Common myeloid progenitor, CD34-positive (primary cell): ENCODE results near the gene DYNLT3.

Experiments used
- CTCF ChIA-PET: fragments of 350-600 bp; sonication (Branson Sonifier 250); formaldehyde crosslinking; loops from one replicate; lab custom pipeline; 2021; ENCODE audit warnings: antibody characterized with exemption; lab: Charles Lee
- POLR2A ChIA-PET: fragments of 350-600 bp; sonication (Branson Sonifier 250); formaldehyde crosslinking; loops from one replicate; lab custom pipeline; 2021; ENCODE audit warnings: antibody characterized with exemption; lab: Charles Lee
- DNase-seq, 3 donors: peaks; one replicate each; pipeline versions ENCODE4 v3.0.0 to v3.0.0-alpha.2; 2013
- H3K27ac ChIP-seq, 2 experiments: 1 replicate in 1 of 2; 2 replicates in 1 of 2; pipeline ENCODE4 v1.7.0; 2013; ENCODE audit warnings: inconsistent platforms in 2 of 2, low read length in 2 of 2, mild to moderate bottlenecking in 2 of 2, low read depth in 1 of 2, moderate library complexity in 1 of 2; ENCODE audit not compliant: severe bottlenecking in 2 of 2, insufficient read depth in 1 of 2, poor library complexity in 1 of 2
- H3K27me3 ChIP-seq, 5 experiments: replicated peaks in 2 of 5; 1 replicate in 3 of 5; 2 replicates in 2 of 5; pipeline versions ENCODE4 v1.6.1 to v1.7.0; 2013; ENCODE audit warnings: low read length in 4 of 5, mild to moderate bottlenecking in 2 of 5, moderate library complexity in 2 of 5, inconsistent platforms in 1 of 5; ENCODE audit not compliant: insufficient read depth in 5 of 5, control insufficient read depth in 4 of 5
- H3K36me3 ChIP-seq, 4 experiments: 1 replicate in 2 of 4; 2 replicates in 2 of 4; pipeline versions ENCODE4 v1.6.1 to v1.7.0; 2013; ENCODE audit warnings: low read length in 3 of 4, control low read depth in 1 of 4, mild to moderate bottlenecking in 1 of 4; ENCODE audit not compliant: control insufficient read depth in 4 of 4, insufficient read depth in 4 of 4
- H3K4me1 ChIP-seq, 4 experiments: 1 replicate in 3 of 4; 2 replicates in 1 of 4; pipeline versions ENCODE4 v1.6.1 to v1.7.1; 2013; ENCODE audit warnings: low read length in 3 of 4, mild to moderate bottlenecking in 3 of 4, control low read depth in 1 of 4, inconsistent platforms in 1 of 4, moderate library complexity in 1 of 4; ENCODE audit not compliant: control insufficient read depth in 4 of 4, insufficient read depth in 4 of 4; ENCODE audit errors: control extremely low read depth in 1 of 4
- H3K4me3 ChIP-seq, 7 experiments: 1 replicate in 4 of 7; 2 replicates in 3 of 7; pipeline versions ENCODE4 v1.5.1 to v1.7.0; 2013; ENCODE audit warnings: mild to moderate bottlenecking in 7 of 7, low read length in 6 of 7, moderate library complexity in 6 of 7, inconsistent platforms in 2 of 7, low read depth in 2 of 7, control low read depth in 1 of 7; ENCODE audit not compliant: insufficient read depth in 4 of 7, control insufficient read depth in 1 of 7; ENCODE audit errors: extremely low read depth in 1 of 7
- H3K9me3 ChIP-seq, 5 experiments: 1 replicate in 4 of 5; 2 replicates in 1 of 5; pipeline versions ENCODE4 v1.6.1 to v1.7.1; 2013; ENCODE audit warnings: low read length in 4 of 5, mild to moderate bottlenecking in 2 of 5, inconsistent platforms in 1 of 5, low read depth in 1 of 5, moderate library complexity in 1 of 5; ENCODE audit not compliant: control insufficient read depth in 4 of 5, insufficient read depth in 2 of 5; ENCODE audit errors: control extremely low read depth in 1 of 5
- WGBS: methylation state at CpG from one replicate; pipeline ENCODE4 v1.1.5; 2013; ENCODE audit not compliant: insufficient coverage; 5-methylcytosine and 5-hydroxymethylcytosine counted together

DYNLT3 gene

GRCh38 chrX:37863728-37864127 lies 16.4 kb upstream of the DYNLT3 start:
- H3K36me3 ChIP-seq, result no peaks in the 10 kb centered on the region
- no peak for DNase-seq
- peaks cover 0 to 3% (median 0%) of the 10 kb centered on the region in 5 experiments for H3K27me3 ChIP-seq
- H3K9me3 ChIP-seq, result no peaks in the 10 kb centered on the region
- ChIA-PET POLR2A (no interaction called here), CTCF (no interaction called here)
- H3K27ac ChIP-seq, result no peak overlapping the region
- H3K4me1 ChIP-seq, result no peaks in the 10 kb centered on the region
- no CpG with 5 or more reads among the region's 3 CpGs for WGBS
- no peak overlapping the region for H3K4me3 ChIP-seq

GRCh38 chrX:37862851-37863250 lies 15.5 kb upstream of the DYNLT3 start:
- Histone ChIP-seq H3K4me1 (no peaks in the 10 kb centered on the region), H3K27me3 (peaks cover 0 to 3% (median 0%) of the 10 kb centered on the region in 5 experiments), H3K9me3 (no peaks in the 10 kb centered on the region), H3K4me3 (no peak overlapping the region), H3K36me3 (no peaks in the 10 kb centered on the region), H3K27ac (no peak overlapping the region)
- DNase-seq, result no peak
- ChIA-PET POLR2A (no interaction called here), CTCF (no interaction called here)

GRCh38 chrX:37860721-37861120 lies 13.3 kb upstream of the DYNLT3 start:
- POLR2A ChIA-PET, result no interaction called here
- CTCF ChIA-PET, result no interaction called here
- Histone ChIP-seq H3K27me3 (peaks cover 0 to 7% (median 0%) of the 10 kb centered on the region in 5 experiments), H3K4me1 (no peaks in the 10 kb centered on the region), H3K27ac (no peak overlapping the region), H3K9me3 (no peaks in the 10 kb centered on the region), H3K4me3 (no peak overlapping the region), H3K36me3 (no peaks in the 10 kb centered on the region)
- 83% methylated on average over 5 of the region's 6 CpGs for WGBS
- no peak for DNase-seq

DNA sequence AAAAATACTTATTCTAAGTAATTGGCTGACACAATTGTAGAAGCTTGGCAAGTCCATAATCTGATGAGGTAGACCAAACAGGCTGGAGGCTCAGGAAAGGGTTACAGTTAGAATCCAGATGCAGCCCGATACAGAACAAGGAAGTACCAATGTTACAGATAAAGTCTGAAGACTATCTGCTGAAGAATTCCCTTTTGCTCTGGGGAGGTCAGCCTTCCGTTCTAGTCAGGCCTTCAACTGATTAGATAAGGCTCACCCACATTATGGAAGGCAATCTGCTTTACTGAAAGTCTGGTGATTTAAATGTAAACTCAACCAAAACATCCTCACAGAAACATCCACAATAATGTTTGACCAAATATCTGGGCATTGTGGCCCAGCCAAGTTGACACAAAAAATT lies 7.4 kb upstream of the DYNLT3 start:
- DNase-seq, result peak in 1 of 3 donors; percentile 20
- CTCF ChIA-PET, result no interaction called here
- H3K27me3 ChIP-seq, result peaks cover 0 to 4% (median 0%) of the 10 kb centered on the region in 5 experiments
- WGBS, result 50% methylated on average over 1 of the region's 2 CpGs
- H3K4me3 ChIP-seq, result no peak overlapping the region
- POLR2A ChIA-PET, result no interaction called here
- no peaks in the 10 kb centered on the region for H3K4me1 ChIP-seq
- H3K9me3 ChIP-seq, result no peaks in the 10 kb centered on the region
- no peak overlapping the region for H3K27ac ChIP-seq
- no peaks in the 10 kb centered on the region for H3K36me3 ChIP-seq

DNA sequence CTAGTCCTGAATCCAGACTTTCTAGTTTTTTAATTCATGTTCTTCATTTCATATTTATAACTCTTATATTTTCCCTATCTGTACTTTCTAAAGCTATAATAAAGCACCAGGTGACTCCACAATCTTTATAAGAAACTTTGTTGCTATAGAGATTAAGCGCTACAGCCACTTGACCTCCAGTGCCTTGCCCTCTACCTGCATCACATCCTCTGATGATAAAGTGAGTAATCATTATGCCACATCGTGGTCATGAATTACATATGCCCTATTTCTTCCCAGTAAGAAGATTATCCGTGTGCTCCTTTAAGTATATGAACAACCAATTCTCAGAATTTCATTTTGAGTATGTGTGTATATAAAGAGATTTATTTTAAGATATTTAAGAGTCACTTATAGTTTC lies 6.8 kb upstream of the DYNLT3 start:
- Histone ChIP-seq H3K4me3 (no peak overlapping the region), H3K4me1 (no peaks in the 10 kb centered on the region), H3K27ac (no peak overlapping the region), H3K36me3 (no peaks in the 10 kb centered on the region), H3K9me3 (no peaks in the 10 kb centered on the region), H3K27me3 (peaks cover 0 to 4% (median 0%) of the 10 kb centered on the region in 5 experiments)
- ChIA-PET POLR2A (interaction anchor here (0.6 kb wide), 1 partner anchor 20 kb away, joined by 3 read pairs; no protein-coding TSS in a partner anchor), CTCF (no interaction called here)
- DNase-seq, result no peak
- WGBS, result no CpG with 5 or more reads among the region's 3 CpGs

DNA sequence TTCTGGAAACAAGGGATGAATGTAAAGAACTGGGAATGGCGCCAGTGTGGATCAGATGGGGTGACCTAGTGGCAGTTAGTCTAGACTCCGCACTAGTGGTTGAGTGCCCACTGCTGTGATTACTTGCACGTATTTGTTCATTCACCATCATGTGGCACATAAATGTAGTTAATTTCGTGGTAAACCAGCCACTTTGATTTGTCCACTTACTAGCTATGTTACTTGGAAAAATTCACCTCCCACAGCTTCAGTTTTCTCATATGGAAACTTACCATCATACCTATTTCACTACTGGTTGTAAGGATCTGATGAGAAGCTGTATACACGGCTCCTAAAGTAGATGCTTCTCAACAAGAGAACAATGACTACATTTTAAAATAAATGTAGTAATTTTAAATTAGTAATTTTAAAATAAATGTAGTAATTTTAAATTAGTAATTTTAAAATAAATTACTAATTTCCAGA lies 394 bp upstream of the DYNLT3 start:
- DNase-seq, result no peak
- H3K27me3 ChIP-seq, result peaks cover 0 to 2% (median 0%) of the 10 kb centered on the region in 5 experiments
- CTCF ChIA-PET, result no interaction called here
- H3K36me3 ChIP-seq, result no peaks in the 10 kb centered on the region
- H3K4me1 ChIP-seq, result peaks cover 0 to 4% (median 3%) of the 10 kb centered on the region in 4 experiments
- peak overlapping the region; percentile 61 to 80 (median 66) for H3K4me3 ChIP-seq
- WGBS, result 24% methylated on average over 3 of the region's 5 CpGs
- peak overlapping the region in 1 of 2 experiments; percentile 49 for H3K27ac ChIP-seq
- H3K9me3 ChIP-seq, result no peaks in the 10 kb centered on the region
- POLR2A ChIA-PET, result no interaction called here

DNA sequence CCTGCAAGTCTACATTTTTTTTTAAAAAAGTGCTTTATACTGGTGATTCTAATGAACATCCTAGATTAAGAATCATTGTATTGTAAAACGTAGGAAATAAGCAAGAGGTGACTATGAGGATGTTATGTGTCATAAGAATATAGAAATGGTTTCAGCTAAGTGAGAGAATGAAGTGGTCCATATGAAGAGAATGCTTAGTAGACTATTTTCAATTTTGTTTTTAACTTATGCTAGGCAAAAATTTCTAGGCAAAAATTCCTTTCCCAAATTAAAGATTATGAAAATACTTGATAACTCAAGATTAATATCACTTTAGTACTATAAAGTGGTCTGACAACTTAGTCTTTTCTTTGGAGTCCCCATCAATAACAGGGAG lies 825 bp downstream of the DYNLT3 start:
- H3K4me3 ChIP-seq, result peak overlapping the region; percentile 61 to 80 (median 66)
- H3K36me3 ChIP-seq, result no peaks in the 10 kb centered on the region
- peak overlapping the region in 1 of 2 experiments; percentile 49 for H3K27ac ChIP-seq
- H3K4me1 ChIP-seq, result peaks cover 0 to 4% (median 3%) of the 10 kb centered on the region in 4 experiments
- DNase-seq, result no peak
- H3K9me3 ChIP-seq, result no peaks in the 10 kb centered on the region
- ChIA-PET CTCF (no interaction called here), POLR2A (no interaction called here)
- peaks cover 0 to 2% (median 0%) of the 10 kb centered on the region in 5 experiments for H3K27me3 ChIP-seq
- WGBS, result 50% methylated on average over 1 of the region's 1 CpG
